Stimulated activated CD4-positive, alpha-beta T cell treated with anti-CD3 and anti-CD28 coated beads, Interleukin-2, amount 100 ng/mL, for 48 hours (primary cell): ENCODE results near the gene RNF223.
"Not testable (repeated sequence)": the region's sequence is repeated elsewhere in the genome, so short reads cannot be mapped to it uniquely, and the experiment has no call there.

ENCODE experiments used
- DNase-seq, 2 donors: peaks; one replicate each; pipeline ENCODE4 v3.0.0-alpha.2; 2020

The RNF223 gene

DNA sequence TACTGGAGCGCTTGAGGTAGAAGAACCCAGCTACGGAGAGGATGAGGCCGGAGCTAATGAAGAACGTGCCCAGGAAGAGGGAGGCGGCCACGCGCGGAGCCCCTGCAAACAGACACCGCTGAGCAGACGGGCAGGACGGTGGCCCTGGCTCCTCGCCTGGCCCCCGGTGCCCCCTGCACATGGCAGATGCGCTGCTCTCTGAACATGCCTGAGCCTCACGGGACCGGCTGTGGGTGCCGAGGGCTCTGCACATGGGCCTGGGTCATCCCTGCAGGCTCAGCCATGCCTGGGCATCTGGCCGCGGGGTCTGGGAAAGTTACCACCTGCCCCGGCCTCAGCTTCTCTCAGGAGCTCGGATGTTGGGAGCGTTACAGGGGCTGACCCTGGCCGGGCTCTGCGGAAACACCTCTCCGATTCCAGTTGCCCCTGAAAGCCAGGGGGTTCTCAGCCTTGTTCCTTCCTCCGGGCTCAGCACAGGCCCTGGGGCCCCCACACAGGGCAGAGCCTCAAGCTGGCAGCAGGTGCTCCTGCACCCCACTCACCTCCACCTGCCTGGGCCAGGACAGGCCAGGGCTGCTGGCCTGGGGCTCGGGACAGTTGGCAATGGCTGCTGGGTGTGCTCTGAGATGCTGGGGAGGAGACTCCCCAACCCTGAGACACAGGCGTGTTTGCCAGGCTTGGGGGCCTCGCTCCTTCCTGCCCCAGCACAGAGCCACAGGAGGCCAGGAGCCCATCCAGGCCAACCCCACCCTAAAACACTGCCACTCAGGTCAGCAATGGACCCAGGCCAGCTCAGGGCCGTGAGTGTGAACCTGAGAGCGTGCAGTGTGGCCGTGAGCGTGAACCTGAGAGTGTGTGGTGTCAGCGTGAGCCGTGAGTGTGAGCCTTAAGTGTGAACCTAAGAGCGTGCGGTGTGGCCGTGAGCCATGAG lies 12.1 kb upstream of the RNF223 start:
- no peak for DNase-seq

DNA sequence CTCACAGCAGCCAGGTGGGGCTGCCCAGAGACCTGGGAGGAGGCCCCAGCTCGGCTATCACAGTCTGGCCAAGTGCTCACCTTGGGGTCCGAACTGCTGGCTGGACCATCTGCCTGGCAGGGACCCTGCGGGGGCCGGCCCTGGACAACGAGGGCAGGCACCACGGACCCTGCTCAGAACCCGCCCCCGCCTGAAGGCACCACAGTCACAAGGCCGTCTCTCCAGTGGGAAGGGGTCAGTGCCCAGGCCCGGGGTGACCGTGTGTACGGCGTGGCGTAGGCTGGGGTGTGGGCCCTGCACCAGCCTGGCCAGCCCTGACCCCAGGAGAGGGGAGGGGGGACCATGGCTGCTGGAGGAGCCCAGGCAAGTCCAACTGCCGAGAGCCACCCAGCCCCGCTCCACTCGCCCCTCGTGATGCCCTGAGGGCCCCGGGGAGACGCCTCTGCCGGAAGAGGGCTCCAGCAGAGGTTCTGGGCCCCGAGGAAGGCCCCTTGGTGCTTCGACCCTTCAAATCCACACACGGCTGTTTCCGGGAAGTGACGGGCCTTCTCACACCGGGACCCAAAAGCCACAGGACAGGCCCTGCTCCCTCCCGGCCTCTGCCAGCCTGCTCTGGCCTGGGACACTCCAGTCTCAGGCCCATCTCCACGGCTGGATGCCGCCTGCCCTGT lies 11.2 kb upstream of the RNF223 start:
- no peak for DNase-seq

DNA sequence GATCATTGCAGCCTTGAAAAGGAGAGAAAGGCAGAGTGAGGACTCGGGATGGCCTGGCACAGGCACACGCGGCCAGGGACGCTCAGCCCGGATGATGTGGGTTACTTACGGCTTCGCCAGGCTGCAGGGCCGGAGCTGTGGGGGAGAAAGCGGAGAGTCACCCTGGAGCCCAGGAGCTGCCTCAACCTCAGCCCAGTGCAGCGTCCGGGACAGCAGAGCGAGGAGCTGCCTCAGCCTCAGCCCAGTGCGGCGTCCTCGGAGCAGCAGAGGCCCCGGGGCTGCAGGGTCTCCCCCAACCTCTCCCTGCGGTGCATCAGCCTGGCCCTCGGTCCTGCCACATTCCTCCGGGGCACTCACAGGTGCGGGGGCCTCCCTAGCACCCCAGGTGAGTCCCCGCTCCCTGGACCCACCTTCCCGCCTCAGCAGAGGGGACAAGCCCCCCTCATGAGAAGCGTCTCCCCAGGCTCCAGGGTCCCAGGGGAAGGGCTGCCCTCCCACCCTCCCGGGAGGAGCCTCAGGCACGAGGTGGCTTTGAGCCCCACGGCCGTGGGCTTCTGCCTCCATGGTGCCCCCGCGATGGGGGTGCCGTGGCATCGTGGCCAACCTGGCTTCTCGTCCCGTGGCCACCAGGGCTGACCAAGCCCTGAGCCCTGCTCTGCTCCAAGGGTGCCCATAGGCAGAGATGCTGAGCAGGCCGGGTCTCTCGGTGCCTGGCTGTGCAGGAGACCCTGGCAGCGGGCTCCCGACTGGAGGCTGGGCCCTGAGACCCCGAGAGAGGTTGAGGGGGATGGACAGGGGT lies 10.5 kb upstream of the RNF223 start:
- DNase-seq: no peak

GRCh38 chr1:1083416-1084371 lies 9.6 kb upstream of the RNF223 start:
- no peak for DNase-seq

DNA sequence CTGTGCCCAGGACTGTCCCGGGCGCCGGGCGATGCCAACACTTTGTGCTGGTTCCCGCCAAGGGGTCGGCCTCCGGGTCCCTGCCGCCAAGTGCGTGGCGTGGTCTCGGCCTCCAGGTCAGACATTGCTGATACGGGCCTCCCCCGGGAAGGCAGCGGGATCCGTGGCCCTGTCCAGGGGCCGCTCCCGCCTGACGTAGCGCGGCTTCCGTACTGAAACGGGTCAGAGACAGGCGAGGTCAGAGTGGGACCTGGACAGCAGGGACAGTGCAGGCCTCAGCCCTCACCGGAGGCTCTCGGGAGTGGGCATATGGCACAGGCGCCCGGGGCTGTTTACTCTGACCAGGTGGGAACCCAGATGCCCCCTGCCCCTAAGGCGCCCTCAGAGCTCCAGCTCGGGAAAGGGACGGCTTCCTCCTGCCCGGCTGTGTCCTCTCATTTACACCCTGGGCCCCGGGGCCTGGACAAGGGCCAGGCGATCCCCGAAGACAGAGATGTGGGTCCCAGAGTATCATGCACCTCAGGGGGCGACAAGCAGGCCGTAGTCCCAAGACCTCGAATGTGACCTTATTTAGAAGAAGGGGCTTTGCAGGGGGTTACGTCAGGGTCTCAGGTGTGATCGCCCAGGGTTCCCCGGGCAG lies 8.8 kb upstream of the RNF223 start:
- no peak for DNase-seq

- DNase-seq: no peak
Measured at GRCh38 chr1:1082239-1082775, 8.2 kb upstream of the RNF223 start.

- no peak for DNase-seq
Measured at GRCh38 chr1:1081311-1082238, 7.5 kb upstream of the RNF223 start.

DNA sequence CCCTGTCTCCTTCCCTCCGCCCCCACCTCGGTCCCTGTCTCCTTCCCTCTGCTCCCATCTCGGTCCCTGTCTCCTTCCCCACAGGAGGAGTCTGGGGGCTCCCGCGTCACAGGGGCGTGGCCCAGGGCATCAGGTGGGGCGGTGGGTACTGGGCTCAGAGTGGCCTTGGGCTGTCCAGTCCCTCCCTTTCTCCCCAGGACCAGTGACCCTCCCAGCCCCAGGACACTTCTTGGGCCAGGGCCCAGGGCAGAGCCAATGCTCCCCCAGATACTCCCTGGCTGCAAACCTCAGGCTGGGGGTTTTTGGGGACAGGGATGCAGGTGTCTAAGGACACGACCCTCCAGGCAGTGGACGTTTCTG lies 6.8 kb upstream of the RNF223 start:
- no peak for DNase-seq

- no peak for DNase-seq
Measured at GRCh38 chr1:1080122-1080757, 6.1 kb upstream of the RNF223 start.

- DNase-seq: no peak
Measured at GRCh38 chr1:1079408-1080121, 5.5 kb upstream of the RNF223 start.

GRCh38 chr1:1077396-1077795 lies 3.3 kb upstream of the RNF223 start:
- not testable (repeated sequence) for DNase-seq

- DNase-seq: no peak
Measured at GRCh38 chr1:1075148-1075935, 1.2 kb upstream of the RNF223 start.

- DNase-seq: no peak
Measured at GRCh38 chr1:1074631-1075147, 583 bp upstream of the RNF223 start.

- DNase-seq: no peak
Measured at GRCh38 chr1:1072849-1073742, 1.0 kb downstream of the RNF223 start.

DNA sequence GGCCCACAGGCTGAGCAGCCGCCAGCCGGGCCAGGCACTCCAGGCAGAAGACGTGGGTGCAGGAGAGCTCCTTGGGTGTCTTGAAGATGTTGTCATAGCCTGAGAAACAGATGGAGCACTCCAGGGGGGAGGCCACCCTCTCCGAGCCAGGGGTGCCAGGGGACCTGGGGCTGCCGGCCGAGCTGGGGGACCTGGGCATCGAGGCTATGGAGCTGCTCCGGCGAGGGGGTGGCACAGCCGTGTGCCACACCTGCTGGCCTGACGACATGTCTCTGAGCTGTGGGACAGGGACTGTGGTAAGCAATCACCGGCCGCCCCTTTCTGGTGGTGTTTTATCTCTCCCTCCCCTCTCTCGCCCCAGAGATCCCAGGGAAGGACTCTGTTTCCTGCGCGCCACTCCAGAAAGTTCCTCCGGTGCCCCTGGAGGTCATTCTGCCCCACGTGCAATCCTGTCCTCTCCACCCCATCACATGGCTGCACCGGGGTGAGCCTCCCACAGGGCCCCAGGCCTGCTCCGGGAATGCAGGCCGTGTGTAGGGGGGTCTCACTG lies 1.7 kb downstream of the RNF223 start:
- DNase-seq: no peak

GRCh38 chr1:1071486-1072298 lies 2.4 kb downstream of the RNF223 start:
- no peak for DNase-seq
